ENCODE results near the gene MTCL3.

The MTCL3 gene

GRCh38 chr6:127514773-127515227, 4.3 kb downstream of the MTCL3 start:
- peak; percentile 62 for DNase-seq

- no peak for DNase-seq
These were observed 4.9 kb downstream of the MTCL3 start for GRCh38 chr6:127514179-127514772.

- DNase-seq, result no peak
These were observed 5.7 kb downstream of the MTCL3 start for GRCh38 chr6:127513425-127513824.

GRCh38 chr6:127510876-127511275, 8.3 kb downstream of the MTCL3 start:
- no peak for DNase-seq

GRCh38 chr6:127506894-127507293, 12.2 kb downstream of the MTCL3 start:
- no peak for DNase-seq

GRCh38 chr6:127503022-127503421, 16.1 kb downstream of the MTCL3 start:
- DNase-seq, result no peak

GRCh38 chr6:127497410-127497809, 21.7 kb downstream of the MTCL3 start:
- no peak for DNase-seq

- no peak for DNase-seq
These were observed 22.7 kb downstream of the MTCL3 start for GRCh38 chr6:127496471-127496870.

GRCh38 chr6:127494240-127494767, 24.8 kb downstream of the MTCL3 start:
- DNase-seq, result no peak

GRCh38 chr6:127489248-127489647, 29.9 kb downstream of the MTCL3 start:
- DNase-seq, result no peak

GRCh38 chr6:127486934-127487333, 32.2 kb downstream of the MTCL3 start:
- no peak for DNase-seq

- DNase-seq, result no peak
These were observed 34.8 kb downstream of the MTCL3 start for GRCh38 chr6:127484212-127484863.

- no peak for DNase-seq
These were observed 35.6 kb downstream of the MTCL3 start for GRCh38 chr6:127483399-127484055.

- DNase-seq, result no peak
These were observed 36.8 kb downstream of the MTCL3 start for GRCh38 chr6:127482325-127482724.

- DNase-seq, result no peak
These were observed 37.5 kb downstream of the MTCL3 start for GRCh38 chr6:127481628-127482027.

- DNase-seq, result no peak
These were observed 38.0 kb downstream of the MTCL3 start for GRCh38 chr6:127481111-127481510.

- no peak for DNase-seq
These were observed 41.5 kb downstream of the MTCL3 start for GRCh38 chr6:127477658-127478057.

- no peak for DNase-seq
These were observed 43.3 kb downstream of the MTCL3 start for GRCh38 chr6:127475823-127476176.

GRCh38 chr6:127475135-127475822, 43.9 kb downstream of the MTCL3 start:
- no peak for DNase-seq

- DNase-seq, result no peak
These were observed 47.5 kb downstream of the MTCL3 start for GRCh38 chr6:127471379-127472255.

GRCh38 chr6:127468936-127469335, 50.2 kb downstream of the MTCL3 start:
- DNase-seq, result no peak

GRCh38 chr6:127466416-127466815, 52.7 kb downstream of the MTCL3 start:
- no peak for DNase-seq
